ENCODE data around the gene TBX2. TPM values are rescaled to one million over a fixed set of nuclear protein-coding genes. Genes with fewer than 3 reads are reported as not detected.

TBX2 gene
- total and polyA plus RNA-seq, 9 of the 15 experiments (the other 6 are each of a cell fraction or from before 2014, with no cell fraction given), result 0.18 TPM; not detected in 8

- peak in 1 of 3 experiments; percentile 85; a peak in 2 of 6 replicates for TF ChIP-seq ZBTB11 (CRISPR knock-in tag; IDR thresholded peaks at IDR 0.05)
- peak; percentile 74; the same call in 1 of the 2 replicates for TF ChIP-seq TFAP4 (CRISPR knock-in tag; IDR thresholded peaks at IDR 0.05; ENCODE audit: borderline replicate concordance)
- TF ChIP-seq ESRRA (IDR thresholded peaks at IDR 0.05; ENCODE audit: borderline replicate concordance, low read depth), result peak; percentile 21; the same call in 1 of the 2 replicates
- TF ChIP-seq NCOA6 (IDR thresholded peaks at IDR 0.05), result no peak
- TF ChIP-seq CXXC5 (CRISPR knock-in tag; IDR thresholded peaks at IDR 0.05), result no peak
- no peak for TF ChIP-seq DACH1 (IDR thresholded peaks at IDR 0.05; ENCODE audit: partially characterized antibody)
- TF ChIP-seq CREM (IDR thresholded peaks at IDR 0.05; ENCODE audit: low read depth), result 0 out of 2 replicates have a peak, but pooled peaks have one; percentile 33
- no peak for TF ChIP-seq ZBTB12 (CRISPR knock-in tag; IDR thresholded peaks at IDR 0.05)
- no peak for TF ChIP-seq ZFP30 (CRISPR knock-in tag; IDR thresholded peaks at IDR 0.05; ENCODE audit: borderline replicate concordance)
- no peak for TF ChIP-seq SRSF9 (IDR thresholded peaks at IDR 0.05; ENCODE audit: borderline replicate concordance, low read depth, low read length)
- no peak for TF ChIP-seq RFX5 (IDR thresholded peaks at IDR 0.05; ENCODE audit: low read depth, low read length)
- peak; percentile 62 to 81 for TF ChIP-seq RAD21 (CRISPR knock-in tag; conservative IDR thresholded peaks at IDR 0.05 in 1 of 2, IDR thresholded peaks at IDR 0.05 in 1 of 2)
These were observed 17.1 kb downstream of the TBX2 start (continued) for GRCh38 chr17:61416540-61417363.
